CD4-positive, CD25-positive, alpha-beta regulatory T cell (primary cell): ENCODE results near the gene JAKMIP3. TPM values are rescaled to one million over a fixed set of nuclear protein-coding genes. Genes with fewer than 3 reads are reported as not detected.

Experiments used
- ATAC-seq, 2 donors: fragments of 150-1000 bp; cut with Tn5 transposase; one replicate each; pipeline ENCODE4 v1.10.0; 2021; ENCODE audit warnings: low read depth in 2 of 2, moderate number of reproducible peaks in 2 of 2, moderate library complexity in 1 of 2
- DNase-seq, 3 donors: peaks; one replicate each; pipeline versions ENCODE4 v3.0.0 to v3.0.0-alpha.2; 2012 to 2022; ENCODE audit warnings: mixed read lengths in 1 of 3
- H3K27ac ChIP-seq: one replicate; pipeline ENCODE4 v1.7.0; 2013; ENCODE audit warnings: mild to moderate bottlenecking, low read length; ENCODE audit not compliant: insufficient read depth, poor library complexity, severe bottlenecking
- H3K27me3 ChIP-seq: one replicate; pipeline ENCODE4 v1.7.0; 2013; ENCODE audit warnings: low read length; ENCODE audit not compliant: control insufficient read depth, insufficient read depth
- H3K36me3 ChIP-seq: one replicate; pipeline ENCODE4 v1.7.0; 2013; ENCODE audit warnings: mild to moderate bottlenecking, low read length, moderate library complexity; ENCODE audit not compliant: control insufficient read depth, insufficient read depth
- H3K4me1 ChIP-seq: 2 replicates; pipeline ENCODE4 v1.7.0; 2013; ENCODE audit warnings: mild to moderate bottlenecking, low read length; ENCODE audit not compliant: insufficient read depth, control insufficient read depth, poor library complexity, severe bottlenecking
- H3K4me3 ChIP-seq: one replicate; pipeline ENCODE4 v1.7.0; 2013; ENCODE audit warnings: low read depth, mild to moderate bottlenecking, low read length, moderate library complexity
- H3K9me3 ChIP-seq, 2 experiments: 1 replicate in 1 of 2; 2 replicates in 1 of 2; pipeline ENCODE4 v1.7.0; 2013; ENCODE audit warnings: low read length in 2 of 2, mild to moderate bottlenecking in 1 of 2, moderate library complexity in 1 of 2; ENCODE audit not compliant: control insufficient read depth in 2 of 2
- H3K27ac Mint-ChIP-seq, 3 donors: one replicate each; pipeline ENCODE4 v1.8.0; 2020 to 2022; ENCODE audit warnings: mild to moderate bottlenecking in 3 of 3, mixed read lengths in 3 of 3, moderate library complexity in 2 of 3
- H3K27me3 Mint-ChIP-seq: one replicate; pipeline ENCODE4 v1.8.0; 2022; ENCODE audit warnings: mild to moderate bottlenecking, mixed read lengths
- H3K36me3 Mint-ChIP-seq: one replicate; pipeline ENCODE4 v1.8.0; 2020; ENCODE audit warnings: mixed read lengths
- H3K4me1 Mint-ChIP-seq, 4 donors: one replicate each; pipeline ENCODE4 v1.8.0; 2020 to 2022; ENCODE audit warnings: mixed read lengths in 4 of 4, mild to moderate bottlenecking in 1 of 4
- H3K4me3 Mint-ChIP-seq, 4 donors: one replicate each; pipeline ENCODE4 v1.8.0; 2020 to 2022; ENCODE audit warnings: mild to moderate bottlenecking in 4 of 4, mixed read lengths in 4 of 4, moderate library complexity in 3 of 4
- H3K9me3 Mint-ChIP-seq, 7 donors: one replicate each; pipeline ENCODE4 v1.8.0; 2020 to 2022; ENCODE audit warnings: mixed read lengths in 7 of 7, mild to moderate bottlenecking in 3 of 7, moderate library complexity in 2 of 7
- polyA plus RNA-seq, 4 donors: library from polyadenylated mRNA; unstranded; fragments of 300-500 nt; fragmentation: Illumina TruSeq; gene quantifications; one replicate each; pipeline ENCODE4 v1.2.3, GENCODE V29; 2021
- total RNA-seq: library from RNA; stranded (reverse); gene quantifications from one replicate; pipeline ENCODE4 v1.2.3, GENCODE V29; 2022

The JAKMIP3 gene
- total and polyA plus RNA-seq, 5 donors from 2014 or later, result 0.42 TPM; not detected in 4

DNA sequence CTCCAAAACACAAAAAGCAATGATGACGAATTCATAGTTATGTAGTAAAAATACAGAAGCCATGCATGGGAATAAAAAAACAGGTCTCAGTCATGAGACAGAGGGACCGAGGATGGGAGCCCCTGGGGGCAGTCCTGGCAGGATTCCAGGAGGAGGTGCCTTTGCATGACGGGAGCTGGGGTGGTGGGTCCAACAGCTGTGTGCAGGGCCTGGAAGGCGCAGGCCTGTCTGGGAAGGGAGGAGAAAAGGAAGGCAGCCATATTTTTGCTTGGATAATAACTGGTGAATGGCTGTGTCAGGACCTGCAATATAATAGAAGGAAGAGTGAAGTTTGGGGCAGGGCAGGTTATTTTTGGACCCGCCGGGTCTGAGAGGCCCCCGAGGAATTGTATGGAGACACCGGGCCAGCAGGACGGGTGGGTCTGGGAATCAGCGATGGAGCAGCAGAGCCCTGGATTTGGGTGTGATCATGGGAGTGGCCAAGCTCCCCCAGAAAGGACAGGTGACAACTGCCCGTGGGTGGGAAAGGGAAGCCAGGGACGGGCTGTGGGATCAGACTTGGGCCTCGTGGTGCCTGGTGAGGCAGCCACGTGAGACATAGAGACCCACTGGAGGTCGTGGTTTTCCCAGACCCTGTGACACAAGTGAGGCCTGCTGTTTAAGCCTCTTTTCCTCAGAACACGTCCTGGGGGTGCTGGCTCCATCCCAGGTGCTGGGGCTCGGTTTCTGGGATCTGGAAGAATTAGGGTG is 2.9 kb upstream of the JAKMIP3 start:
- no peaks in the 10 kb centered on the region for H3K4me1 ChIP-seq
- Mint-ChIP-seq H3K9me3 (no peaks in the 10 kb centered on the region), H3K36me3 (no peaks in the 10 kb centered on the region), H3K4me1 (peaks cover 0 to 10% (median 3%) of the 10 kb centered on the region in 4 donors), H3K27me3 (peaks cover 5% of the 10 kb centered on the region), H3K27ac (no peak overlapping the region), H3K4me3 (no peak overlapping the region)
- H3K36me3 ChIP-seq, result no peaks in the 10 kb centered on the region
- H3K4me3 ChIP-seq, result no peak overlapping the region
- no peak for DNase-seq
- no peak overlapping the region for H3K27ac ChIP-seq
- ATAC-seq, result no peak
- no peaks in the 10 kb centered on the region for H3K27me3 ChIP-seq
- H3K9me3 ChIP-seq, result no peaks in the 10 kb centered on the region

DNA sequence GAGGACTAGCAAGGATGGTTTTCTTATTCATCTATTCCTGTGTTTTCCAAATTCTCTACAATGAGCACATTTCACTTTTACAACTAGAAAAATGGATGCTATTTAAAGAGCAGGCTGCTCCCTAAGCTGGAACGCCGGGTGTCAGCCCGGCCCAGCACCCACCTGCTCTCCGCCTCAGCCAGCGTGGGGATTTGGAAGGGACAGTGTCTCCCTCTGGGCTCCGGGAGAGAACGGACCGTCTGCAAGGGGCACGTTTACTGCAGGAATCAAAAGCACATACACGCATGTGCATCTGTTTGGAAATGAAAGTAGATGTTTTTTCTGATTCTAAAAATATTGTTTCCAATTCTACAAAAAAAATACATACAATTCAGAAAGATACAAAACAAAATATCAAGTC is 2.3 kb upstream of the JAKMIP3 start:
- Histone ChIP-seq H3K4me3 (no peak overlapping the region), H3K9me3 (no peaks in the 10 kb centered on the region), H3K36me3 (no peaks in the 10 kb centered on the region), H3K4me1 (no peaks in the 10 kb centered on the region), H3K27ac (no peak overlapping the region), H3K27me3 (no peaks in the 10 kb centered on the region)
- H3K36me3 Mint-ChIP-seq, result no peaks in the 10 kb centered on the region
- H3K4me1 Mint-ChIP-seq, result peaks cover 0 to 10% (median 3%) of the 10 kb centered on the region in 4 donors
- DNase-seq, result no peak
- H3K27ac Mint-ChIP-seq, result no peak overlapping the region
- no peak for ATAC-seq
- H3K4me3 Mint-ChIP-seq, result no peak overlapping the region
- no peaks in the 10 kb centered on the region for H3K9me3 Mint-ChIP-seq
- H3K27me3 Mint-ChIP-seq, result peaks cover 5% of the 10 kb centered on the region

DNA sequence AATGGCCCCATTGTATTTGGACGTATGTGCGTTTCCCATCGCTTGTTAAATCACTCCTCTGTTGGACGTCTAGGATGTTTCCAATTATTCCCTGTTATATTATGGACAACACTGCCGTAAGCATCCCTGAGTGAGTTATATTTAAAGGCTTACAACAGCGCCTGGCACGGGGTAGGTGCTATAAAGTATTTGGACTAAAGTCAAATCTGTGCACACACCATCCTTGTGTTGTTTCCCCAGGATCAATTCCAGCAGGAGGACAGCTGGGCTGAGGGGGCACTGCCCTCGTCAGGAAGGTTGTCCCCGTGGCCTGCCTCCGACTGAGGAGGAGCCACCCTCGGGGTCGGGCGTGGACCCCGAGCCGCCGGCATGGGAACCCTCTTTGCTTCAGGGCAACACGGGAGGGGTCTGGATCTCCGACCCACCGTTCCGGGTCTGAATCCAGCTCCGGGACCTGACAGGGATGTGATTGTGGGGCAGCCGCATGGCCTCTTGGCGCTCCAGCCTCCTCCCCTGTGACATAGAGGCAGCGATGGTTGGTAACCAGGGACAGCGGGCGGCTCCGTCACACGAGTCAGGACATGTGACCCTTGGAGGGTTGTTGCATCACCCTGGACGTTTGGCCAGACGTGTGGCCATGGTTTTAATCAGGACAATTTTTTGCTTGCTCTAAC is 1.5 kb upstream of the JAKMIP3 start:
- Histone ChIP-seq H3K4me3 (no peak overlapping the region), H3K9me3 (no peaks in the 10 kb centered on the region), H3K27me3 (no peaks in the 10 kb centered on the region), H3K36me3 (no peaks in the 10 kb centered on the region), H3K27ac (no peak overlapping the region), H3K4me1 (no peaks in the 10 kb centered on the region)
- ATAC-seq, result no peak
- H3K4me3 Mint-ChIP-seq, result no peak overlapping the region
- peaks cover 0 to 10% (median 3%) of the 10 kb centered on the region in 4 donors for H3K4me1 Mint-ChIP-seq
- H3K27ac Mint-ChIP-seq, result no peak overlapping the region
- H3K36me3 Mint-ChIP-seq, result no peaks in the 10 kb centered on the region
- no peak for DNase-seq
- H3K9me3 Mint-ChIP-seq, result no peaks in the 10 kb centered on the region
- H3K27me3 Mint-ChIP-seq, result peaks cover 5% of the 10 kb centered on the region

- Mint-ChIP-seq H3K4me1 (peaks cover 0 to 10% (median 3%) of the 10 kb centered on the region in 4 donors), H3K27me3 (peaks cover 5% of the 10 kb centered on the region), H3K9me3 (no peaks in the 10 kb centered on the region), H3K4me3 (no peak overlapping the region), H3K27ac (no peak overlapping the region), H3K36me3 (no peaks in the 10 kb centered on the region)
- Histone ChIP-seq H3K27me3 (no peaks in the 10 kb centered on the region), H3K4me3 (no peak overlapping the region), H3K27ac (no peak overlapping the region), H3K4me1 (no peaks in the 10 kb centered on the region), H3K9me3 (no peaks in the 10 kb centered on the region), H3K36me3 (no peaks in the 10 kb centered on the region)
- DNase-seq (no peak), ATAC-seq (no peak)
These were observed 842 bp upstream of the JAKMIP3 start for GRCh38 chr10:132064771-132065437.

DNA sequence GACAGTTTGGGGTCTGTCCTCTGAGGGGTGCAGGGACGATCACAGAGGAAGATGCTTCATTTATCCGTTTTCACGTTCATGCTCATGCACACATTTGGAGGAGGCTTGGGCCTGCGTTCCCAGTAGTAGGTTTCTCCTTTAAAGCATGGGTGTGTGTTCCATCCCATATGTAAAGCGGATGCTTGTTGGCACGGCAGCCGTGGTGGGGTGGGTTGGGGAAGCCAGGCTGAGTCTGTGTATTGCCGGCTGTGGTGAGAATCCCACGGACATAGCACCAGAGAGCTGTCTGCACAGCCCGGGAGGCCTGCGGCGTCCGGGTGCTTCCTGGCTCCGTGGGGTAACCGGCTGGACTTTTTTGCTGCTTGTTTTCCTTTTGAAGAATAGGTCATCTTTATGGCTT is 440 bp downstream of the JAKMIP3 start:
- H3K27me3 Mint-ChIP-seq, result peaks cover 9% of the 10 kb centered on the region
- H3K4me3 ChIP-seq, result peak overlapping the region; percentile 32
- no peaks in the 10 kb centered on the region for H3K9me3 Mint-ChIP-seq

GRCh38 chr10:132066812-132067211 is 1.1 kb downstream of the JAKMIP3 start:
- Mint-ChIP-seq H3K4me1 (peaks cover 0 to 10% (median 3%) of the 10 kb centered on the region in 4 donors), H3K4me3 (no peak overlapping the region), H3K27me3 (peaks cover 9% of the 10 kb centered on the region), H3K36me3 (no peaks in the 10 kb centered on the region), H3K27ac (no peak overlapping the region), H3K9me3 (peaks cover 0 to 1% (median 0%) of the 10 kb centered on the region in 7 donors)
- Histone ChIP-seq H3K36me3 (no peaks in the 10 kb centered on the region), H3K9me3 (no peaks in the 10 kb centered on the region), H3K27me3 (no peaks in the 10 kb centered on the region), H3K27ac (no peak overlapping the region), H3K4me1 (no peaks in the 10 kb centered on the region), H3K4me3 (no peak overlapping the region)
- DNase-seq (no peak), ATAC-seq (no peak)

More for the DNA sequence above, 440 bp downstream of the JAKMIP3 start:
- H3K36me3 ChIP-seq, result no peaks in the 10 kb centered on the region
- no peaks in the 10 kb centered on the region for H3K4me1 ChIP-seq
- ATAC-seq (no peak), DNase-seq (no peak)
- H3K27me3 ChIP-seq, result no peaks in the 10 kb centered on the region
- no peak overlapping the region for H3K27ac ChIP-seq
- Mint-ChIP-seq H3K4me1 (peaks cover 0 to 10% (median 3%) of the 10 kb centered on the region in 4 donors), H3K27ac (no peak overlapping the region), H3K4me3 (peak overlapping the region in 2 of 4 donors; percentile 63 to 75), H3K36me3 (no peaks in the 10 kb centered on the region)
- H3K9me3 ChIP-seq, result no peaks in the 10 kb centered on the region

GRCh38 chr10:132068431-132069121 is 2.8 kb downstream of the JAKMIP3 start:
- Mint-ChIP-seq H3K4me1 (peaks cover 0 to 10% (median 3%) of the 10 kb centered on the region in 4 donors), H3K4me3 (no peak overlapping the region), H3K27me3 (peaks cover 4% of the 10 kb centered on the region), H3K36me3 (no peaks in the 10 kb centered on the region), H3K9me3 (peaks cover 0 to 2% (median 0%) of the 10 kb centered on the region in 7 donors), H3K27ac (no peak overlapping the region)
- Histone ChIP-seq H3K27ac (no peak overlapping the region), H3K4me3 (no peak overlapping the region), H3K36me3 (no peaks in the 10 kb centered on the region), H3K9me3 (no peaks in the 10 kb centered on the region), H3K27me3 (no peaks in the 10 kb centered on the region), H3K4me1 (no peaks in the 10 kb centered on the region)
- DNase-seq, result no peak
- no peak for ATAC-seq
